Measurements from ENCODE around the gene IRAK1.

Gene IRAK1

GRCh38 chrX:154044091-154044490, 24.4 kb upstream of the IRAK1 start:
- in situ Hi-C loops (cut with HindIII; ENCODE audit: low pct_ligation_motif_present, low pct_unique_long_range_greater_than_20kb, low sequenced_read_pairs), result no loop called here

GRCh38 chrX:154043003-154043763, 23.5 kb upstream of the IRAK1 start:
- DNase-seq, result no peak
- in situ Hi-C loops (cut with HindIII; ENCODE audit: low pct_ligation_motif_present, low pct_unique_long_range_greater_than_20kb, low sequenced_read_pairs), result no loop called here

More at GRCh38 chrX:154044091-154044490, 24.4 kb upstream of the IRAK1 start:
- DNase-seq, result no peak

- DNase-seq, result no peak
- in situ Hi-C loops (cut with HindIII; ENCODE audit: low pct_ligation_motif_present, low pct_unique_long_range_greater_than_20kb, low sequenced_read_pairs), result no loop called here
Measured at GRCh38 chrX:154040863-154041262, 21.2 kb upstream of the IRAK1 start.

GRCh38 chrX:154040307-154040756, 20.6 kb upstream of the IRAK1 start:
- no peak for DNase-seq
- in situ Hi-C loops (cut with HindIII; ENCODE audit: low pct_ligation_motif_present, low pct_unique_long_range_greater_than_20kb, low sequenced_read_pairs), result no loop called here

- DNase-seq, result no peak
- in situ Hi-C loops (cut with HindIII; ENCODE audit: low pct_ligation_motif_present, low pct_unique_long_range_greater_than_20kb, low sequenced_read_pairs), result no loop called here
Measured at GRCh38 chrX:154039577-154039976, 19.9 kb upstream of the IRAK1 start.

GRCh38 chrX:154038656-154039055, 19.0 kb upstream of the IRAK1 start:
- no peak for DNase-seq
- in situ Hi-C loops (cut with HindIII; ENCODE audit: low pct_ligation_motif_present, low pct_unique_long_range_greater_than_20kb, low sequenced_read_pairs), result no loop called here

GRCh38 chrX:154037754-154038153, 18.1 kb upstream of the IRAK1 start:
- no peak for DNase-seq
- in situ Hi-C loops (cut with HindIII; ENCODE audit: low pct_ligation_motif_present, low pct_unique_long_range_greater_than_20kb, low sequenced_read_pairs), result no loop called here

GRCh38 chrX:154036513-154036912, 16.8 kb upstream of the IRAK1 start:
- no peak for DNase-seq
- in situ Hi-C loops (cut with HindIII; ENCODE audit: low pct_ligation_motif_present, low pct_unique_long_range_greater_than_20kb, low sequenced_read_pairs), result no loop called here

- DNase-seq, result no peak
- in situ Hi-C loops (cut with HindIII; ENCODE audit: low pct_ligation_motif_present, low pct_unique_long_range_greater_than_20kb, low sequenced_read_pairs), result no loop called here
Measured at GRCh38 chrX:154033848-154034247, 14.1 kb upstream of the IRAK1 start.

GRCh38 chrX:154032653-154033052, 13.0 kb upstream of the IRAK1 start:
- DNase-seq, result no peak
- in situ Hi-C loops (cut with HindIII; ENCODE audit: low pct_ligation_motif_present, low pct_unique_long_range_greater_than_20kb, low sequenced_read_pairs), result no loop called here

GRCh38 chrX:154032160-154032559, 12.5 kb upstream of the IRAK1 start:
- no peak for DNase-seq
- in situ Hi-C loops (cut with HindIII; ENCODE audit: low pct_ligation_motif_present, low pct_unique_long_range_greater_than_20kb, low sequenced_read_pairs), result no loop called here

GRCh38 chrX:154030715-154031305, 11.1 kb upstream of the IRAK1 start:
- DNase-seq, result no peak
- in situ Hi-C loops (cut with HindIII; ENCODE audit: low pct_ligation_motif_present, low pct_unique_long_range_greater_than_20kb, low sequenced_read_pairs), result no loop called here

GRCh38 chrX:154030266-154030665, 10.6 kb upstream of the IRAK1 start:
- no peak for DNase-seq
- in situ Hi-C loops (cut with HindIII; ENCODE audit: low pct_ligation_motif_present, low pct_unique_long_range_greater_than_20kb, low sequenced_read_pairs), result no loop called here

- no peak for DNase-seq
- in situ Hi-C loops (cut with HindIII; ENCODE audit: low pct_ligation_motif_present, low pct_unique_long_range_greater_than_20kb, low sequenced_read_pairs), result no loop called here
Measured at GRCh38 chrX:154029439-154029838, 9.7 kb upstream of the IRAK1 start.

GRCh38 chrX:154028502-154029184, 8.9 kb upstream of the IRAK1 start:
- in situ Hi-C loops (cut with HindIII; ENCODE audit: low pct_ligation_motif_present, low pct_unique_long_range_greater_than_20kb, low sequenced_read_pairs), result no loop called here

GRCh38 chrX:154027986-154028385, 8.3 kb upstream of the IRAK1 start:
- no peak for DNase-seq
- in situ Hi-C loops (cut with HindIII; ENCODE audit: low pct_ligation_motif_present, low pct_unique_long_range_greater_than_20kb, low sequenced_read_pairs), result no loop called here

More at GRCh38 chrX:154028502-154029184, 8.9 kb upstream of the IRAK1 start:
- no peak for DNase-seq

GRCh38 chrX:154027022-154027402, 7.3 kb upstream of the IRAK1 start:
- in situ Hi-C loops (cut with HindIII; ENCODE audit: low pct_ligation_motif_present, low pct_unique_long_range_greater_than_20kb, low sequenced_read_pairs), result no loop called here
- no peak for DNase-seq

- DNase-seq, result no peak
- in situ Hi-C loops (cut with HindIII; ENCODE audit: low pct_ligation_motif_present, low pct_unique_long_range_greater_than_20kb, low sequenced_read_pairs), result no loop called here
Measured at GRCh38 chrX:154026136-154027021, 6.7 kb upstream of the IRAK1 start.

GRCh38 chrX:154025230-154025629, 5.5 kb upstream of the IRAK1 start:
- no peak for DNase-seq
- in situ Hi-C loops (cut with HindIII; ENCODE audit: low pct_ligation_motif_present, low pct_unique_long_range_greater_than_20kb, low sequenced_read_pairs), result no loop called here
